Endodermal cell (in vitro differentiated cells): Measurements from ENCODE around the gene MANBA. TPM values are rescaled to one million over a fixed set of nuclear protein-coding genes. Genes with fewer than 3 reads are reported as not detected.
A peak's percentile ranks its signal among the peaks of the same experiment; 100 is the strongest.

Experiments used
- DNase-seq: peaks from one replicate; pipeline ENCODE4 v3.0.0-alpha.2; 2017
- H3K27ac ChIP-seq: 2 replicates; pipeline ENCODE4 v1.5.1; 2013; ENCODE audit warnings: mild to moderate bottlenecking, low read depth, low read length, moderate library complexity
- H3K27me3 ChIP-seq: 2 replicates; pipeline ENCODE4 v1.6.1; 2013; ENCODE audit warnings: mild to moderate bottlenecking, low read length, moderate library complexity; ENCODE audit not compliant: insufficient read depth, control insufficient read depth, poor library complexity, severe bottlenecking
- H3K36me3 ChIP-seq: 2 replicates; pipeline ENCODE4 v1.7.0; 2013; ENCODE audit warnings: mild to moderate bottlenecking, low read length, moderate library complexity; ENCODE audit not compliant: control insufficient read depth, insufficient read depth
- H3K4me1 ChIP-seq: one replicate; pipeline ENCODE4 v1.7.0; 2013; ENCODE audit warnings: low read length; ENCODE audit not compliant: control insufficient read depth, insufficient read depth
- H3K4me3 ChIP-seq: 2 replicates; pipeline ENCODE4 v1.5.1; 2013; ENCODE audit warnings: mild to moderate bottlenecking, low read length, moderate library complexity
- H3K9ac ChIP-seq: 2 replicates; pipeline ENCODE4 v1.6.1; 2013; ENCODE audit warnings: mild to moderate bottlenecking, low read length, moderate library complexity; ENCODE audit not compliant: poor library complexity, severe bottlenecking; ENCODE audit errors: extremely low read depth
- H3K9me3 ChIP-seq: 2 replicates; pipeline ENCODE4 v1.6.1; 2013; ENCODE audit warnings: mild to moderate bottlenecking, low read length, moderate library complexity; ENCODE audit not compliant: control insufficient read depth
- H3K27ac Mint-ChIP-seq: 2 replicates; pipeline ENCODE4 v1.8.0; 2020; ENCODE audit warnings: mixed read lengths
- H3K27me3 Mint-ChIP-seq: 2 replicates; pipeline ENCODE4 v1.8.0; 2021; ENCODE audit warnings: mild to moderate bottlenecking, mixed read lengths; ENCODE audit not compliant: insufficient read depth
- H3K36me3 Mint-ChIP-seq: 2 replicates; pipeline ENCODE4 v1.8.0; 2020; ENCODE audit warnings: low read depth, mixed read lengths
- H3K4me1 Mint-ChIP-seq: 2 replicates; pipeline ENCODE4 v1.8.0; 2020; ENCODE audit warnings: mixed read lengths
- H3K4me3 Mint-ChIP-seq: 2 replicates; pipeline ENCODE4 v1.8.0; 2020; ENCODE audit warnings: mild to moderate bottlenecking, moderate library complexity, mixed read lengths
- H3K9me3 Mint-ChIP-seq: 2 replicates; pipeline ENCODE4 v1.8.0; 2020; ENCODE audit warnings: mild to moderate bottlenecking, mixed read lengths
- WGBS, 2 experiments: methylation state at CpG; one replicate each; pipeline versions ENCODE4 v1.1.5 to v1.1.7; 2013; ENCODE audit warnings: missing lambda C conversion rate in 2 of 2, mixed read lengths in 1 of 2; ENCODE audit not compliant: insufficient coverage in 1 of 2, insufficient read length in 1 of 2; 5-methylcytosine and 5-hydroxymethylcytosine counted together
- total RNA-seq, 2 donors: library from RNA; stranded (reverse); fragmentation: NEBNext Ultra II Directional in 1 of 2; extraction: Animal tissue kit (Norgen Biotek cat#: 25700) in 1 of 2; gene quantifications; 2 replicates in 1 of 2; 3 replicates in 1 of 2; pipeline ENCODE4 v1.2.1, GENCODE V29; 2021
- TF ChIP-seq, protein P1 (sequence below): fragments of 200-600 bp; sonication (generic); conservative IDR thresholded peaks from 2 replicates; pipeline ENCODE4 v1.5.0; 2021; ENCODE audit warnings: antibody characterized with exemption, mild to moderate bottlenecking

MANBA gene
- total RNA-seq, 2 donors from 2014 or later: 30.4 to 32.0 TPM

DNA sequence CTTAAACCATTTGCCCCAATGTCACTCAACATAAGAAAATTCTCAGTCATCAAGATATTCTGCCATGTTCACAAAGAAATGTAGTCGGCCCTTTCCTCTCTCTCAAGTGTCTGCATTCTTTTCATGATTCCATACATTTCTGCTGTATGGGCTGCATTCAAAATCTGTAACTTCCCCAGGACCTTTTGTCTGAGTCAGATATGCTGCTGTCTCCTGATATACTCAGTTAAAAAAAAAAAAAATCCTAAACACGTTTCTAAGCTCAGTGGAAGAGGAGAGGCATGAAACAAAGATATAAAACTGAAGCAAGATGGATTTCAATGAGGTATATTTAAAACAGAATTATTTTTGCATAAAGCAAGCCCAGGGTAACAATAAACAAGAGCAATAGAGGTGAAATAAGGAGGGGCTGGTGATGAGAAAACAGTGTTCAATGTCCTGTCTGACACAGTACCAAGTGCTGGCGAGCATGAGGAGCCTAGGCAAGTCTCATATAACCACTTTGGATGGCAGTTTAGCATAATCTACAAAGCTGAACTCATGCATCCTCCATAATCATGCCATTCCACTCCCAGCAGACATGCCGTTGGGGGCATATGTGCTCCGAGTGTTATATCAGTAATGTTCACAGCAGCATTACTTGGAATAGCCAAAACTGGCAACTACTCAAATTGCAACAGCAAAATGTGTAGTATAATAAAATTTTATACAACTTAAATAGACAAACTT is 76.7 kb downstream of the MANBA start:
- Histone ChIP-seq H3K9ac (no peak overlapping the region), H3K36me3 (no peaks in the 10 kb centered on the region), H3K4me1 (no peaks in the 10 kb centered on the region), H3K4me3 (no peak overlapping the region), H3K27me3 (no peaks in the 10 kb centered on the region), H3K9me3 (peaks cover 6% of the 10 kb centered on the region), H3K27ac (peak overlapping the region; percentile 55)
- TF ChIP-seq, protein P1, sequence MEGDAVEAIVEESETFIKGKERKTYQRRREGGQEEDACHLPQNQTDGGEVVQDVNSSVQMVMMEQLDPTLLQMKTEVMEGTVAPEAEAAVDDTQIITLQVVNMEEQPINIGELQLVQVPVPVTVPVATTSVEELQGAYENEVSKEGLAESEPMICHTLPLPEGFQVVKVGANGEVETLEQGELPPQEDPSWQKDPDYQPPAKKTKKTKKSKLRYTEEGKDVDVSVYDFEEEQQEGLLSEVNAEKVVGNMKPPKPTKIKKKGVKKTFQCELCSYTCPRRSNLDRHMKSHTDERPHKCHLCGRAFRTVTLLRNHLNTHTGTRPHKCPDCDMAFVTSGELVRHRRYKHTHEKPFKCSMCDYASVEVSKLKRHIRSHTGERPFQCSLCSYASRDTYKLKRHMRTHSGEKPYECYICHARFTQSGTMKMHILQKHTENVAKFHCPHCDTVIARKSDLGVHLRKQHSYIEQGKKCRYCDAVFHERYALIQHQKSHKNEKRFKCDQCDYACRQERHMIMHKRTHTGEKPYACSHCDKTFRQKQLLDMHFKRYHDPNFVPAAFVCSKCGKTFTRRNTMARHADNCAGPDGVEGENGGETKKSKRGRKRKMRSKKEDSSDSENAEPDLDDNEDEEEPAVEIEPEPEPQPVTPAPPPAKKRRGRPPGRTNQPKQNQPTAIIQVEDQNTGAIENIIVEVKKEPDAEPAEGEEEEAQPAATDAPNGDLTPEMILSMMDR: no peak
- Mint-ChIP-seq H3K4me1 (no peaks in the 10 kb centered on the region), H3K27ac (no peak overlapping the region), H3K36me3 (peaks cover 6% of the 10 kb centered on the region), H3K27me3 (no peaks in the 10 kb centered on the region), H3K4me3 (no peak overlapping the region), H3K9me3 (no peaks in the 10 kb centered on the region)
- 65 to 94% methylated on average over 3 to 5 of the region's 5 CpGs for WGBS, 2 experiments
- DNase-seq: no peak

DNA sequence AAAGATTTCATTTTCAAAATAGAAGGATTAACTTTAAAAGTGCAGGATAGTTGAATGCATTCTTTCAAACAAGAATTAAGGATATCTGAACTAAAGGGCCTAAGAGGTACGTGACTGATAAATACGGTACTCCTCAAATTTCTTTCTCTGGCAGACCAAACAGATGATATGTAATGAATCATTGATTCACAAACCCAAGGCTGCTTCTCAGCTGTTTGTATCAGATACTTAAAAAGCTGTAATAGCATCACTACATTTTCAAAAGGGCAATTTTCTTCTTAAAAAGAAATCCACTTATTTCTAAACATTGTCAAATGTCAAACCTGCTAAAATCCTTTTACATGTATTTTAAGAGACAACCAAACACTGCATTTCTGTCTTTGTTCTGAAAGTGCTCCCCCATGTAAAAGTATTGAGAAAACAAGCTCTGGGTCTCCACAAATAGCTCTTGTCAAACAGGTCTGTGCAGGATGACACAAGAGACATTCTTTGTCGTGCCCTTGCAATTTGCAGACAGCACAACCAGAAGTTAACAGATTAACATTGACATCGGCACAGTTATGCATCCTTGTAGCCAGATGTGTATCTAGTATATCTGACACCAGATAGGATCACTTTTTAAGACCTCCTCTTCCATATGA is 82.0 kb downstream of the MANBA start:
- DNase-seq: no peak

DNA sequence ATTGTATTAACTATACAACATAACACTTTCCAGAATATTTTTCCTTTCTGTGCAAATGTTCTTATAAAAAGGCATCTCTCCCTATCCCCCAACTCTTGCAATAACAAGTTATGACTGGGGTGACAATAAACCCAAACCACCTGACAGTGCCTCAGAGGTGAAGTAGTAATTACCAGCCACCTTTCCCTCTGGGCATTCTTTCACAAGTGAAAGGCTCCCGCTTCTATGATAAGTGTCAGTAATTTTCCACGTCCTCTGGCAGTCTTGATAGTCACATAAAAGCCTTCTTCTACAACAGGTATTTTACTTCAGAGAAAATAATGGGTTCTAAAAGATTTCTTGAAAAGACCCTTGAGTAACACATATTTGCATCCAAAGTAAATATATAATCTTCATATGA is 82.7 kb downstream of the MANBA start:
- peaks cover 6% of the 10 kb centered on the region for H3K9me3 ChIP-seq
- no peak for DNase-seq
- TF ChIP-seq, protein P1: no peak
- Mint-ChIP-seq H3K4me3 (no peak overlapping the region), H3K27ac (no peak overlapping the region), H3K9me3 (peaks cover 2% of the 10 kb centered on the region), H3K36me3 (peaks cover 11% of the 10 kb centered on the region), H3K27me3 (no peaks in the 10 kb centered on the region), H3K4me1 (no peaks in the 10 kb centered on the region)
- no peaks in the 10 kb centered on the region for H3K4me1 ChIP-seq
- H3K27me3 ChIP-seq: no peaks in the 10 kb centered on the region
- WGBS, 2 experiments: 92% methylated on average over 2 of the region's 2 CpGs; no CpG with 5 or more reads in 1 of the 2 experiments
- H3K27ac ChIP-seq: no peak overlapping the region
- H3K4me3 ChIP-seq: no peak overlapping the region
- H3K9ac ChIP-seq: no peak overlapping the region
- no peaks in the 10 kb centered on the region for H3K36me3 ChIP-seq

More for the DNA sequence above, 82.0 kb downstream of the MANBA start:
- Histone ChIP-seq H3K27ac (no peak overlapping the region), H3K9ac (no peak overlapping the region), H3K4me1 (no peaks in the 10 kb centered on the region), H3K36me3 (no peaks in the 10 kb centered on the region), H3K4me3 (no peak overlapping the region), H3K27me3 (no peaks in the 10 kb centered on the region), H3K9me3 (peaks cover 6% of the 10 kb centered on the region)
- Mint-ChIP-seq H3K4me1 (no peaks in the 10 kb centered on the region), H3K36me3 (peaks cover 8% of the 10 kb centered on the region), H3K4me3 (no peak overlapping the region), H3K27me3 (no peaks in the 10 kb centered on the region), H3K27ac (no peak overlapping the region), H3K9me3 (no peaks in the 10 kb centered on the region)
- TF ChIP-seq, protein P1: no peak
- 82 to 89% methylated on average over 4 of the region's 4 CpGs for WGBS, 2 experiments
